Adrenal gland (tissue), 12 donors: ENCODE results near the gene FARP1. TPM values are rescaled to one million over a fixed set of nuclear protein-coding genes. Genes with fewer than 3 reads are reported as not detected.

ENCODE experiments used
- DNase-seq, 7 donors: peaks; one replicate each; pipeline ENCODE4 v3.0.0-alpha.2; 2019 to 2020
- H3K27ac ChIP-seq, 5 donors: fragments of 200-600 bp; sonication (generic) in 4 of 5; 1 replicate in 3 of 5; 2 replicates in 2 of 5; pipeline versions ENCODE4 v1.5.1 to v1.8.0; 2016 to 2020; ENCODE audit warnings: mild to moderate bottlenecking in 1 of 5
- H3K27me3 ChIP-seq: fragments of 200-600 bp; 2 replicates; pipeline ENCODE4 v1.8.0; 2021
- H3K36me3 ChIP-seq, 2 donors: fragments of 200-600 bp; replicated peaks in 1 of 2; 1 replicate in 1 of 2; 2 replicates in 1 of 2; pipeline versions ENCODE4 v1.5.1 to v1.8.0; 2018 to 2022
- H3K4me1 ChIP-seq, 2 donors: fragments of 200-600 bp; replicated peaks in 1 of 2; 1 replicate in 1 of 2; 2 replicates in 1 of 2; pipeline versions ENCODE4 v1.5.1 to v1.8.0; 2018 to 2021
- H3K4me3 ChIP-seq, 4 donors: fragments of 200-600 bp; sonication (generic) in 3 of 4; one replicate each; pipeline ENCODE4 v1.5.1; 2016 to 2018
- H3K9me3 ChIP-seq, 3 donors: fragments of 200-600 bp; sonication (generic) in 1 of 3; replicated peaks in 1 of 3; 1 replicate in 2 of 3; 2 replicates in 1 of 3; pipeline versions ENCODE4 v1.5.1 to v1.8.0; 2016 to 2021
- POLR2A ChIP-seq, 2 donors: fragments of 450-650 bp; IDR thresholded peaks; one replicate each; pipeline ENCODE4 v1.6.1; 2017; ENCODE audit warnings: antibody characterized with exemption in 2 of 2, mild to moderate bottlenecking in 2 of 2, moderate library complexity in 1 of 2
- WGBS, 4 donors: extraction: QIAGEN DNeasy Blood & Tissue Kit in 2 of 4; methylation state at CpG; one replicate each; pipeline versions ENCODE4 v1.1.5 to v1.1.7; 2013 to 2017; 5-methylcytosine and 5-hydroxymethylcytosine counted together
- intact Hi-C, 2 donors: fragments of 100-400 bp; cut with DNase I; formaldehyde crosslinking; loops; one replicate each; pipeline versions ENCODE4 v1.14.1 to v1.15.0; 2022 to 2023
- polyA plus RNA-seq, 3 donors: library from polyadenylated mRNA; stranded (reverse); fragments of 200-250 nt in 2 of 3; fragments of 350-450 nt in 1 of 3; fragmentation: Illumina TruSeq in 1 of 3; extraction: RNeasy Lipid Tissue Mini Kit (QIAGEN cat#74804) in 1 of 3; gene quantifications; one replicate each; pipeline ENCODE4 v1.2.3, GENCODE V29; 2013 to 2014
- total RNA-seq, 9 donors: library from RNA; depleted of rRNA in 4 of 9; stranded (reverse); fragments of >200 nt in 4 of 9; fragments of 120-200 nt in 1 of 9; fragmentation: NEBNext Ultra II Directional in 1 of 9; extraction: Animal tissue kit (Norgen Biotek cat#: 25700) in 1 of 9; gene quantifications; one replicate each; pipeline versions ENCODE4 v1.1.0 to v1.2.4, GENCODE V29; 2013 to 2023
- TF ChIP-seq, protein P1 (sequence below), 6 experiments: fragments of 450-650 bp in 4 of 6; fragments of 200-600 bp in 2 of 6; sonication (generic) in 1 of 6; IDR thresholded peaks; 1 replicate in 5 of 6; 2 replicates in 1 of 6; pipeline versions ENCODE4 v1.5.1 to v1.8.0; 2016 to 2021; ENCODE audit warnings: antibody characterized with exemption in 6 of 6, mild to moderate bottlenecking in 2 of 6, moderate library complexity in 1 of 6
- donor health status: healthy with polysubstance abuse.
- donor health status: Bipolar disorder and iron deficiency.
- donor health status: DM: yes; HTN: yes; CAD: no.
- donor health status: DM: no; HTN: no; CAD: no.
- donor health status: DM: no; HTN: no; CAD: no.
- donor health status: DM: yes; HTN: yes; CAD: no.

FARP1 gene
- total and polyA plus RNA-seq, 12 donors = 27.1 to 304 (median 71.6) TPM

GRCh38 chr13:98435376-98435775 lies 292.5 kb downstream of the FARP1 start:
- intact Hi-C loops = no loop called here
- H3K4me3 ChIP-seq = no peak overlapping the region
- H3K36me3 ChIP-seq = peaks cover 0 to 12% of the 10 kb centered on the region in 2 donors
- H3K9me3 ChIP-seq = no peaks in the 10 kb centered on the region
- DNase-seq = no peak
- H3K27ac ChIP-seq = no peak overlapping the region
- TF ChIP-seq POLR2A (IDR thresholded peaks at IDR 0.05) = no peak
- TF ChIP-seq, protein P1, sequence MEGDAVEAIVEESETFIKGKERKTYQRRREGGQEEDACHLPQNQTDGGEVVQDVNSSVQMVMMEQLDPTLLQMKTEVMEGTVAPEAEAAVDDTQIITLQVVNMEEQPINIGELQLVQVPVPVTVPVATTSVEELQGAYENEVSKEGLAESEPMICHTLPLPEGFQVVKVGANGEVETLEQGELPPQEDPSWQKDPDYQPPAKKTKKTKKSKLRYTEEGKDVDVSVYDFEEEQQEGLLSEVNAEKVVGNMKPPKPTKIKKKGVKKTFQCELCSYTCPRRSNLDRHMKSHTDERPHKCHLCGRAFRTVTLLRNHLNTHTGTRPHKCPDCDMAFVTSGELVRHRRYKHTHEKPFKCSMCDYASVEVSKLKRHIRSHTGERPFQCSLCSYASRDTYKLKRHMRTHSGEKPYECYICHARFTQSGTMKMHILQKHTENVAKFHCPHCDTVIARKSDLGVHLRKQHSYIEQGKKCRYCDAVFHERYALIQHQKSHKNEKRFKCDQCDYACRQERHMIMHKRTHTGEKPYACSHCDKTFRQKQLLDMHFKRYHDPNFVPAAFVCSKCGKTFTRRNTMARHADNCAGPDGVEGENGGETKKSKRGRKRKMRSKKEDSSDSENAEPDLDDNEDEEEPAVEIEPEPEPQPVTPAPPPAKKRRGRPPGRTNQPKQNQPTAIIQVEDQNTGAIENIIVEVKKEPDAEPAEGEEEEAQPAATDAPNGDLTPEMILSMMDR (IDR thresholded peaks at IDR 0.05) = no peak
- no peaks in the 10 kb centered on the region for H3K4me1 ChIP-seq
- no peaks in the 10 kb centered on the region for H3K27me3 ChIP-seq
- 91 to 96% (median 93%) methylated on average over 11 of the region's 11 CpGs for WGBS, 4 donors

DNA sequence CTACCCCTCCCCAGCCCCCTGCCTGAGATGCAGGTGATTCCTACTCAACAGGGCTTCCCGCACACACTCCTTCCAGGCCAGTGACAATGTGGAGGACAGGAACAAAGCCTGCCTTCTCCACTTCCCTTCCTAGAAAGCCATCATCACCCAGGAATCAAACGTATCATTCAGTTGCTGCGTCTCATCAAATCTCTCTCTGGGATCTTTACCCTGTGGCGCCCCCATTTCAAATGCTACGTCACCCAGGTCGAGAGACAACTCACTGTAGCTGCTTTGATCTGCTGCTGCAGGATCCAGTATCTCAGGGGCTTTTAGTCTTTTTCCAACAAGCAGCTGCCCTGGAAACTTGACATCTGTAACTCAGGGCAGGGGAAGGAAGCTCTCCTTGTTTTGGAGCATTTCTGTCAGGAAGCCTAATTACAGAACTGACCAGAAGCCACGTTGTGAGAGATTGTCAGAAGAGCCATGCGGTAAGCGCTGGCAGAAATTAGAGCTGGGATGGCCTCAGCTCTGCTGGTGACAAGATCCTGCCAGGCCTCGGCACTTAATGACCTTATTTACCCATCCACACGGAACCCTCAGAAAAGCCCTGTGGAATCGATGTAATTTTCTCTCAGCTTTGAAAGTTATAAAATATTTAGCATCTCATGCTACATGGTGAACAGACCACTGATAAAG lies 293.5 kb downstream of the FARP1 start:
- DNase-seq = no peak
- TF ChIP-seq, protein P1 (IDR thresholded peaks at IDR 0.05) = no peak
- H3K27me3 ChIP-seq = no peaks in the 10 kb centered on the region
- WGBS, 4 donors = 76 to 89% (median 83%) methylated on average over 6 to 12 of the region's 12 CpGs
- no peaks in the 10 kb centered on the region for H3K9me3 ChIP-seq
- H3K36me3 ChIP-seq = peaks cover 0 to 22% of the 10 kb centered on the region in 2 donors
- intact Hi-C loops = no loop called here
- no peak overlapping the region for H3K27ac ChIP-seq
- no peak overlapping the region for H3K4me3 ChIP-seq
- no peaks in the 10 kb centered on the region for H3K4me1 ChIP-seq

- Histone ChIP-seq H3K27ac (no peak overlapping the region), H3K4me3 (no peak overlapping the region), H3K27me3 (no peaks in the 10 kb centered on the region), H3K4me1 (no peaks in the 10 kb centered on the region), H3K36me3 (peaks cover 0 to 23% of the 10 kb centered on the region in 2 donors), H3K9me3 (no peaks in the 10 kb centered on the region)
- 88 to 95% (median 94%) methylated on average over 15 to 27 of the region's 27 CpGs for WGBS, 4 donors
- no peak for DNase-seq
- intact Hi-C loops = no loop called here
- TF ChIP-seq, protein P1 (IDR thresholded peaks at IDR 0.05) = no peak
- no peak for TF ChIP-seq POLR2A (IDR thresholded peaks at IDR 0.05)
These were observed 295.6 kb downstream of the FARP1 start for GRCh38 chr13:98438246-98439125.

DNA sequence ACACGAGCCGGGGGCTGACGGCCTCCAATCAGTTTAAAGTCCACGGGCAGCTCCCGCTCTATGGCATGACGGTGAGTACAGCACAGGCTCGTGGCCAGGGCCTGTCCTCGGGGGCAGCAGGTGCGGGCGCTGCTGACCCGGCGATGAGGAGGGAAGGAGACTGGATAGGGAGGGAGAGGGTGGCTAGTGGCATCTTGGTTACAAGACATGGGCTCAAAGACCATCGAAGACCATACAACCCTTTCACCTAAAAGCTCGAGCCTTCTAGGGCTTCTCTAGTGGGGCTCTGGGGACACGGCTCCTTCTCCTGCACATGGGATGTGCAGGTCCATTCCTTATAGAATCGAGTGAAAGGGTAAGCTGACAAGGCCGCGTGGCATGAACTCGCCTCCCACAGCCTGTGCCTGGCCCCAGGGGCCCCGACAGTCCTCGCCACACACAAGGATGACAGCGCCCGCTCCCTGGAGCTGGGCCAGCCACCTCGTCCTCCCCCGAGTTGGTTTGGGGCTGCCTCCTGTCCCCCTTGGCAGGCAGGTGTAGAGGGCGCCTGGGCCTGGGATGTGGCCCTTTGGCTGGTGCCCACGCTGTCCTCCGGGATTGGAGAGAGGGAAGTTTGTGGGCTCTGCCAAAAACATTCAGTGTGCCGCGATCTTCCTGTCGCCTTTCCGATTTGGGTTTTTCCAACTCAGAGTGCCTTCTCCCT lies 296.4 kb downstream of the FARP1 start:
- TF ChIP-seq POLR2A (IDR thresholded peaks at IDR 0.05) = no peak
- TF ChIP-seq, protein P1 (IDR thresholded peaks at IDR 0.05) = no peak
- Histone ChIP-seq H3K36me3 (peaks cover 0 to 23% of the 10 kb centered on the region in 2 donors), H3K4me1 (no peaks in the 10 kb centered on the region), H3K9me3 (no peaks in the 10 kb centered on the region), H3K27ac (no peak overlapping the region), H3K27me3 (no peaks in the 10 kb centered on the region), H3K4me3 (no peak overlapping the region)
- intact Hi-C loops = no loop called here
- no peak for DNase-seq
- 91 to 96% (median 93%) methylated on average over 24 to 32 of the region's 32 CpGs for WGBS, 4 donors
